ENCODE measurements around the gene DNM2. TPM values are rescaled to one million over a fixed set of nuclear protein-coding genes. Genes with fewer than 3 reads are reported as not detected.

DNM2 gene
- total and polyA plus RNA-seq, 2 of the 13 experiments (the other 11 are each of a cell fraction or from before 2014, with no cell fraction given): 41.7 to 59.8 TPM

DNA sequence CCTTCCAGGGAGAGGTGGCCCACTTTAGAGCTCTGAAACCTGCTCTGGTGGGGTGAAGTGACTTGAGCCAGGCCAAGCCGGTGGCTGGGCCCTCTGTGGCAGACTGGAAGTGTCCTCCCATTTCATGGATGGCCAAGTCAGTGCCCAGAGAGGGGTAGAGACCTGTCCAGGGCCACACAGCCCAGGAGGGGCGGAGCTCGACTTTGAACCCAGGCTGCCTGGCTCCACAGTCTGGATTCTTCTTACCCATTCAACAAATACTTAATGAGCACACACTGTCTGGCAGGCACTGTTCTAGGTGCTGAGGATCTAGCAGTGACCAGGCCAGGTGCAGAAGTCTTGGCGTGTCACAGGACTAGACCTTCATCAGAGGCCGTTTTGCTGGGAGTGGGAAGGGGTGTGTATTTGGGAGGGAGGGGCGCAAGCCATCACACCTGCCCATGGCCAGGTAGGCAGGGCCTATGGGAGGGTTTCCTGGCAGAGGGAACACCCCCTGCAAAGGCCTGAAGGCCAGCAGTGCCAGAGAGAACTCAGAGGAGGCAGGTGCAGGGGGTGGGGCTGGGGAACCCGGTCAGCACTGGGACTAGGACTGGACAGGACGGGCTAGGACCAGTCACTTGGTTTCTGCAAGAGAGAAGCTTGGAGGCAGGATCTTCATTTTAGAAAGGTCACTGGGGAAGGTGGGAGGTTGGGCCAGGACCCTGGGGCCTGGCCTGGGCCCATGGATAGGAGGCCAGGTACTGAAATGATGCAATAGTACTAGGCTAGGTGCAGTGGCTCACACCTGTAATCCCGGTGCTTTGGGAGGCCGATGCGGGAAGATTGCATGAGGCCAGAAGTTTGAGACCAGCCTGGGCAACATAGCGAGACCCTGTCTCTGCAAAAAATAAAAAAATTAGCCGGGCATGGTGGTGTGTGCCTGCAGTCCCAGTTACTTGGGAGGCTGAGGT, 31.8 kb downstream of the DNM2 start (continued):
- TF ChIP-seq ZNF615 (CRISPR knock-in tag; IDR thresholded peaks at IDR 0.05; ENCODE audit: borderline replicate concordance): no peak
- TF ChIP-seq, protein P1, sequence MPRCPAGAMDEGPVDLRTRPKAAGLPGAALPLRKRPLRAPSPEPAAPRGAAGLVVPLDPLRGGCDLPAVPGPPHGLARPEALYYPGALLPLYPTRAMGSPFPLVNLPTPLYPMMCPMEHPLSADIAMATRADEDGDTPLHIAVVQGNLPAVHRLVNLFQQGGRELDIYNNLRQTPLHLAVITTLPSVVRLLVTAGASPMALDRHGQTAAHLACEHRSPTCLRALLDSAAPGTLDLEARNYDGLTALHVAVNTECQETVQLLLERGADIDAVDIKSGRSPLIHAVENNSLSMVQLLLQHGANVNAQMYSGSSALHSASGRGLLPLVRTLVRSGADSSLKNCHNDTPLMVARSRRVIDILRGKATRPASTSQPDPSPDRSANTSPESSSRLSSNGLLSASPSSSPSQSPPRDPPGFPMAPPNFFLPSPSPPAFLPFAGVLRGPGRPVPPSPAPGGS (CRISPR knock-in tag; IDR thresholded peaks at IDR 0.05): no peak
- no peak for TF ChIP-seq SMARCC2 (IDR thresholded peaks at IDR 0.05)
- TF ChIP-seq ZNF572 (CRISPR knock-in tag; IDR thresholded peaks at IDR 0.05): no peak
- no peak for TF ChIP-seq SAP130 (CRISPR knock-in tag; IDR thresholded peaks at IDR 0.05; ENCODE audit: low read depth)
- TF ChIP-seq RAD21 (CRISPR knock-in tag; IDR thresholded peaks at IDR 0.05): 0 out of 2 replicates have a peak, but pooled peaks have one; percentile 29
- peak; percentile 86; the same call in 1 of the 2 replicates for TF ChIP-seq CHD4 (IDR thresholded peaks at IDR 0.05; ENCODE audit: borderline replicate concordance, low read length)
- no peak for TF ChIP-seq POGK (CRISPR knock-in tag; conservative IDR thresholded peaks at IDR 0.05)
- TF ChIP-seq ZEB1 (IDR thresholded peaks at IDR 0.05; ENCODE audit: insufficient replicate concordance, low read depth): peak; percentile 25
- TF ChIP-seq ZNF317 (CRISPR knock-in tag; IDR thresholded peaks at IDR 0.05): no peak
- TF ChIP-seq WIZ (CRISPR knock-in tag; IDR thresholded peaks at IDR 0.05): no peak
- no peak for TF ChIP-seq ZBTB42 (CRISPR knock-in tag; IDR thresholded peaks at IDR 0.05)
- 0 out of 2 replicates have a peak, but pooled peaks have one; percentile 7 for TF ChIP-seq SP4 (CRISPR knock-in tag; IDR thresholded peaks at IDR 0.05)
- TF ChIP-seq ZNF790 (CRISPR knock-in tag; IDR thresholded peaks at IDR 0.05; ENCODE audit: borderline replicate concordance): no peak
- no peak for TF ChIP-seq ATM (IDR thresholded peaks at IDR 0.05; ENCODE audit: borderline replicate concordance)
- TF ChIP-seq ZNF329 (CRISPR knock-in tag; IDR thresholded peaks at IDR 0.05; ENCODE audit: low read depth): 0 out of 2 replicates have a peak, but pooled peaks have one; percentile 34
- no peak for TF ChIP-seq MBD4 (IDR thresholded peaks at IDR 0.05; ENCODE audit: borderline replicate concordance, low read length)
- no peak for TF ChIP-seq TRIM24 (CRISPR knock-in tag; IDR thresholded peaks at IDR 0.05)
- no peak for TF ChIP-seq ZNF496 (CRISPR knock-in tag; IDR thresholded peaks at IDR 0.05; ENCODE audit: insufficient replicate concordance)
- TF ChIP-seq, protein P2, sequence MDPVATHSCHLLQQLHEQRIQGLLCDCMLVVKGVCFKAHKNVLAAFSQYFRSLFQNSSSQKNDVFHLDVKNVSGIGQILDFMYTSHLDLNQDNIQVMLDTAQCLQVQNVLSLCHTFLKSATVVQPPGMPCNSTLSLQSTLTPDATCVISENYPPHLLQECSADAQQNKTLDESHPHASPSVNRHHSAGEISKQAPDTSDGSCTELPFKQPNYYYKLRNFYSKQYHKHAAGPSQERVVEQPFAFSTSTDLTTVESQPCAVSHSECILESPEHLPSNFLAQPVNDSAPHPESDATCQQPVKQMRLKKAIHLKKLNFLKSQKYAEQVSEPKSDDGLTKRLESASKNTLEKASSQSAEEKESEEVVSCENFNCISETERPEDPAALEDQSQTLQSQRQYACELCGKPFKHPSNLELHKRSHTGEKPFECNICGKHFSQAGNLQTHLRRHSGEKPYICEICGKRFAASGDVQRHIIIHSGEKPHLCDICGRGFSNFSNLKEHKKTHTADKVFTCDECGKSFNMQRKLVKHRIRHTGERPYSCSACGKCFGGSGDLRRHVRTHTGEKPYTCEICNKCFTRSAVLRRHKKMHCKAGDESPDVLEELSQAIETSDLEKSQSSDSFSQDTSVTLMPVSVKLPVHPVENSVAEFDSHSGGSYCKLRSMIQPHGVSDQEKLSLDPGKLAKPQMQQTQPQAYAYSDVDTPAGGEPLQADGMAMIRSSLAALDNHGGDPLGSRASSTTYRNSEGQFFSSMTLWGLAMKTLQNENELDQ (CRISPR knock-in tag; IDR thresholded peaks at IDR 0.05; ENCODE audit: borderline replicate concordance): no peak
- no peak for TF ChIP-seq SKIL (CRISPR knock-in tag; IDR thresholded peaks at IDR 0.05; ENCODE audit: borderline replicate concordance)
- TF ChIP-seq SRSF4 (IDR thresholded peaks at IDR 0.05; ENCODE audit: low read depth, low read length, poor library complexity, severe bottlenecking): no peak

Data from HepG2 (cell line).